Spleen (tissue), 7 donors: ENCODE results near the gene KRT71.

Experiments
- POLR2AphosphoS5 ChIP-seq, 3 donors: sonication (generic); formaldehyde crosslinking; IDR thresholded peaks; one replicate each; pipeline ENCODE4 v1.5.1; 2017; ENCODE audit warnings: antibody characterized with exemption in 3 of 3
- TF ChIP-seq, protein P1 (sequence below), 11 experiments: fragments of 200-600 bp in 7 of 11; fragments of 450-650 bp in 4 of 11; sonication (generic) in 4 of 11; IDR thresholded peaks in 8 of 11; conservative IDR thresholded peaks in 3 of 11; 1 replicate in 7 of 11; 2 replicates in 4 of 11; pipeline versions ENCODE4 v1.4.0 to v1.8.0; 2016 to 2021; ENCODE audit warnings: antibody characterized with exemption in 11 of 11, inconsistent platforms in 4 of 11, mild to moderate bottlenecking in 1 of 11
- donor health status: DM: no; HTN: no; CAD: no; lungs with moderate emphysema.
- donor health status: DM: no; HTN: no; CAD: no.
- donor health status: DM: no; HTN: no; CAD: no.

DNA sequence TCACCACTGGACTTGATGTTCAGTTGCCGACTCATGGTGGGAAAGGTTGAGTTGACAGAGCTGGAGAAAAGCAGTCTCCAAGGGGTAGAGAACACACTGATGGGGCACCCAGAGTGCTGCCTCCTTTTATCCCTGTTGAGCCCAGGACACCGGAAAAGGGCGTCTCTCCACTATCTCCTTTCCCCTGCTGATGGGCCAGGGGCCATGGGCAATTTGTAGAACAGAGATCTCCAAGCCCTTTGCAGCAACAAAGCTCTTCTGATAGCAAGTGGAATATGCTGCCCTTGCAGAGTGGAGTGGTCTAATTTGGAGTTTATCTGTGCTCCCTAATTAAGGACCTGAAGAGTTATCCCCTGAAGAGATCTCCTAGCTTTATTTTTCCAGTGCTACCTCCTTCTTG is 20.8 kb upstream of the KRT71 start, which contains the start of gene KRT74:
- TF ChIP-seq, protein P1, sequence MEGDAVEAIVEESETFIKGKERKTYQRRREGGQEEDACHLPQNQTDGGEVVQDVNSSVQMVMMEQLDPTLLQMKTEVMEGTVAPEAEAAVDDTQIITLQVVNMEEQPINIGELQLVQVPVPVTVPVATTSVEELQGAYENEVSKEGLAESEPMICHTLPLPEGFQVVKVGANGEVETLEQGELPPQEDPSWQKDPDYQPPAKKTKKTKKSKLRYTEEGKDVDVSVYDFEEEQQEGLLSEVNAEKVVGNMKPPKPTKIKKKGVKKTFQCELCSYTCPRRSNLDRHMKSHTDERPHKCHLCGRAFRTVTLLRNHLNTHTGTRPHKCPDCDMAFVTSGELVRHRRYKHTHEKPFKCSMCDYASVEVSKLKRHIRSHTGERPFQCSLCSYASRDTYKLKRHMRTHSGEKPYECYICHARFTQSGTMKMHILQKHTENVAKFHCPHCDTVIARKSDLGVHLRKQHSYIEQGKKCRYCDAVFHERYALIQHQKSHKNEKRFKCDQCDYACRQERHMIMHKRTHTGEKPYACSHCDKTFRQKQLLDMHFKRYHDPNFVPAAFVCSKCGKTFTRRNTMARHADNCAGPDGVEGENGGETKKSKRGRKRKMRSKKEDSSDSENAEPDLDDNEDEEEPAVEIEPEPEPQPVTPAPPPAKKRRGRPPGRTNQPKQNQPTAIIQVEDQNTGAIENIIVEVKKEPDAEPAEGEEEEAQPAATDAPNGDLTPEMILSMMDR (IDR thresholded peaks at IDR 0.05 in 8 of 11, conservative IDR thresholded peaks at IDR 0.05 in 3 of 11): no peak
- no peak for TF ChIP-seq POLR2AphosphoS5 (IDR thresholded peaks at IDR 0.05)
